ENCODE measurements around the gene WNT16.

The WNT16 gene

GRCh38 chr7:121334875-121335648 lies 6.3 kb downstream of the WNT16 start:
- H3K4me3 ChIP-seq (ENCODE audit: low read length) = no peak overlapping the region
- DNase-seq (ENCODE audit: low read depth) = peak; percentile 75
- no peak for TF ChIP-seq CTCF (conservative IDR thresholded peaks at IDR 0.05; ENCODE audit: low read length)

- H3K4me3 ChIP-seq (ENCODE audit: low read length) = no peak overlapping the region
- peak; percentile 51 for DNase-seq (ENCODE audit: low read depth)
- TF ChIP-seq CTCF (conservative IDR thresholded peaks at IDR 0.05; ENCODE audit: low read length) = no peak
Measured at GRCh38 chr7:121336579-121336978, 7.8 kb downstream of the WNT16 start.

- peak; percentile 38 for DNase-seq (ENCODE audit: low read depth)
- H3K4me3 ChIP-seq (ENCODE audit: low read length) = no peak overlapping the region
- peak; percentile 44 for TF ChIP-seq CTCF (conservative IDR thresholded peaks at IDR 0.05; ENCODE audit: low read length)
Measured at GRCh38 chr7:121337398-121337797, 8.6 kb downstream of the WNT16 start.

GRCh38 chr7:121339082-121339481 lies 10.3 kb downstream of the WNT16 start:
- no peak overlapping the region for H3K4me3 ChIP-seq (ENCODE audit: low read length)
- no peak for DNase-seq (ENCODE audit: low read depth)
- TF ChIP-seq CTCF (conservative IDR thresholded peaks at IDR 0.05; ENCODE audit: low read length) = no peak

GRCh38 chr7:121341933-121342332 lies 13.1 kb downstream of the WNT16 start:
- peak; percentile 17 for DNase-seq (ENCODE audit: low read depth)
- no peak overlapping the region for H3K4me3 ChIP-seq (ENCODE audit: low read length)
- no peak for TF ChIP-seq CTCF (conservative IDR thresholded peaks at IDR 0.05; ENCODE audit: low read length)

GRCh38 chr7:121342631-121343030 lies 13.8 kb downstream of the WNT16 start:
- TF ChIP-seq CTCF (conservative IDR thresholded peaks at IDR 0.05; ENCODE audit: low read length) = no peak
- DNase-seq (ENCODE audit: low read depth) = no peak
- no peak overlapping the region for H3K4me3 ChIP-seq (ENCODE audit: low read length)

GRCh38 chr7:121343302-121343701 lies 14.5 kb downstream of the WNT16 start:
- no peak overlapping the region for H3K4me3 ChIP-seq (ENCODE audit: low read length)
- no peak for DNase-seq (ENCODE audit: low read depth)
- no peak for TF ChIP-seq CTCF (conservative IDR thresholded peaks at IDR 0.05; ENCODE audit: low read length)
